BE2C (cell line): Measurements from ENCODE around the gene TYK2.

ENCODE experiments used
- DNase-seq: peaks from one replicate; pipeline ENCODE4 v3.0.0-alpha.2; 2020
- H3K27me3 ChIP-seq: fragments of 250-450 bp; sonication (Bioruptor Pico); 2 replicates; pipeline ENCODE4 v1.5.1; 2020; ENCODE audit warnings: mild to moderate bottlenecking
- H3K36me3 ChIP-seq: fragments of 250-450 bp; sonication (Bioruptor Pico); 2 replicates; pipeline ENCODE4 v1.5.1; 2020; ENCODE audit warnings: mild to moderate bottlenecking
- H3K4me1 ChIP-seq: fragments of 250-450 bp; sonication (Bioruptor Pico); 2 replicates; pipeline ENCODE4 v1.5.1; 2020
- H3K4me3 ChIP-seq: 2 replicates; pipeline ENCODE4 v1.5.1; 2011; ENCODE audit warnings: low read depth, low read length
- H3K9me3 ChIP-seq: fragments of 250-450 bp; sonication (Bioruptor Pico); 2 replicates; pipeline ENCODE4 v1.5.1; 2020
- TF ChIP-seq, protein P1 (sequence below): IDR thresholded peaks from 2 replicates; pipeline ENCODE4 v1.5.1; 2012; ENCODE audit warnings: mild to moderate bottlenecking, low read depth, low read length

Gene TYK2

DNA sequence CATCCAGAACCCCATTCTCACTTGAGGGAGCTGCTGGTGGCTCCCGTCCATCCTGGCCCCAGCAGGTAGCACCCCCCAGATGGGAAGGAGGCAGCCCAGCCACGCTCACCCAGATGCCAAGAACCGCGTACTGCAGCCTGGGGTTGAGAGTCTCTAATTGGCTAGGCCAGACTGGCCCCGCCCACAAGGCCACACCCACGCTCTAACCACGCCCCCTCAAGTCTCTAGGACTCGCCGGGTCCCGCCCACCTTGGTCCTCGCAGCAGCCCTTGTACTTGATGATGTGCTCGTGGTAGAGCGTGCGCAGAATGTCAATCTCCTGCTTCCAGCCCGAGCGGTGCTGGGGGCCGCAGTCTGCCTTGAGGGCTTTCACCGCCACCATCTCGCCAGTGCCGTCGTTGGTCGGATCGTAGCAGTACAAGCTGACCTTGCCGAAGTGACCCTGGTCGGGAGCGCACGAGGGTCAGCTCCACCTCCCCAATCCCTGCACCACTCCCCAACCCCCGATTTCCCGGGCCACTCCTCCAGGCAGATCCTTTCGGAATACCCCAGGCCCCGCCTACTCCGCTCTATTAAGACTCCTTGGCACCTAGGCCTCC, 26.5 kb downstream of the TYK2 start:
- no peaks in the 10 kb centered on the region for H3K27me3 ChIP-seq
- peak overlapping the region; percentile 67 for H3K4me3 ChIP-seq
- peaks cover 5% of the 10 kb centered on the region; the same call in 1 of the 2 replicates for H3K36me3 ChIP-seq
- DNase-seq: peak; percentile 99
- peaks cover 9% of the 10 kb centered on the region; the same call in 1 of the 2 replicates for H3K4me1 ChIP-seq
- TF ChIP-seq, protein P1, sequence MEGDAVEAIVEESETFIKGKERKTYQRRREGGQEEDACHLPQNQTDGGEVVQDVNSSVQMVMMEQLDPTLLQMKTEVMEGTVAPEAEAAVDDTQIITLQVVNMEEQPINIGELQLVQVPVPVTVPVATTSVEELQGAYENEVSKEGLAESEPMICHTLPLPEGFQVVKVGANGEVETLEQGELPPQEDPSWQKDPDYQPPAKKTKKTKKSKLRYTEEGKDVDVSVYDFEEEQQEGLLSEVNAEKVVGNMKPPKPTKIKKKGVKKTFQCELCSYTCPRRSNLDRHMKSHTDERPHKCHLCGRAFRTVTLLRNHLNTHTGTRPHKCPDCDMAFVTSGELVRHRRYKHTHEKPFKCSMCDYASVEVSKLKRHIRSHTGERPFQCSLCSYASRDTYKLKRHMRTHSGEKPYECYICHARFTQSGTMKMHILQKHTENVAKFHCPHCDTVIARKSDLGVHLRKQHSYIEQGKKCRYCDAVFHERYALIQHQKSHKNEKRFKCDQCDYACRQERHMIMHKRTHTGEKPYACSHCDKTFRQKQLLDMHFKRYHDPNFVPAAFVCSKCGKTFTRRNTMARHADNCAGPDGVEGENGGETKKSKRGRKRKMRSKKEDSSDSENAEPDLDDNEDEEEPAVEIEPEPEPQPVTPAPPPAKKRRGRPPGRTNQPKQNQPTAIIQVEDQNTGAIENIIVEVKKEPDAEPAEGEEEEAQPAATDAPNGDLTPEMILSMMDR: no peak
- no peaks in the 10 kb centered on the region for H3K9me3 ChIP-seq

- peak; percentile 99 for DNase-seq
- Histone ChIP-seq H3K36me3 (peaks cover 5% of the 10 kb centered on the region; the same call in 1 of the 2 replicates), H3K9me3 (no peaks in the 10 kb centered on the region), H3K27me3 (no peaks in the 10 kb centered on the region), H3K4me1 (peaks cover 9% of the 10 kb centered on the region; the same call in 1 of the 2 replicates), H3K4me3 (peak overlapping the region; percentile 67)
- TF ChIP-seq, protein P1: no peak
Observed at GRCh38 chr19:10352764-10353671, 27.4 kb downstream of the TYK2 start.

- Histone ChIP-seq H3K27me3 (no peaks in the 10 kb centered on the region), H3K36me3 (peaks cover 3% of the 10 kb centered on the region; the same call in 1 of the 2 replicates), H3K4me3 (no peak overlapping the region), H3K9me3 (no peaks in the 10 kb centered on the region), H3K4me1 (no peaks in the 10 kb centered on the region)
- TF ChIP-seq, protein P1: no peak
- DNase-seq: no peak
Observed at GRCh38 chr19:10346509-10346908, 33.9 kb downstream of the TYK2 start.

GRCh38 chr19:10344780-10345179, 35.6 kb downstream of the TYK2 start:
- no peaks in the 10 kb centered on the region for H3K9me3 ChIP-seq
- TF ChIP-seq, protein P1: no peak
- H3K4me3 ChIP-seq: no peak overlapping the region
- H3K36me3 ChIP-seq: no peaks in the 10 kb centered on the region
- H3K27me3 ChIP-seq: no peaks in the 10 kb centered on the region
- H3K4me1 ChIP-seq: no peaks in the 10 kb centered on the region
- DNase-seq: no peak

DNA sequence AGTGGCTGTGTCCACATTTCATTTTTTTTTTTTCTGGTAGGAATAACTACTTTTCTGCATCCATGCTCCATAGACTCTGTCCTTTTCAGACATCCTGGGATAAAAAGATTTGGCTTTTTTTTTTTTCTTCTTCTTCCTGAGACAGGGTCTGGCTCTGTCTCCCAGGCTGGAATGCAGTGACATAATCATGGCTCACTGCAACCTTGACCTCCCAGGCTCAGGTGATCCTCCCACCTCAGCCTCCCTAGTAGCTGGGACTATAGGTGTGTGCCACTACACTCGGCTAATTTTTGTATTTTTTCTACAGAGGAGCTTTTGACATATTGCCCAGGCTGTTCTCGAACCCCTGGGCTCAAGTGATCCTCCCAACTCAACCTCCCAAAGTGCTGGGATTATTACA, 36.9 kb downstream of the TYK2 start:
- no peak for DNase-seq
- no peaks in the 10 kb centered on the region for H3K36me3 ChIP-seq
- no peaks in the 10 kb centered on the region for H3K4me1 ChIP-seq
- TF ChIP-seq, protein P1: no peak
- no peaks in the 10 kb centered on the region for H3K9me3 ChIP-seq
- no peaks in the 10 kb centered on the region for H3K27me3 ChIP-seq
- no peak overlapping the region for H3K4me3 ChIP-seq

DNA sequence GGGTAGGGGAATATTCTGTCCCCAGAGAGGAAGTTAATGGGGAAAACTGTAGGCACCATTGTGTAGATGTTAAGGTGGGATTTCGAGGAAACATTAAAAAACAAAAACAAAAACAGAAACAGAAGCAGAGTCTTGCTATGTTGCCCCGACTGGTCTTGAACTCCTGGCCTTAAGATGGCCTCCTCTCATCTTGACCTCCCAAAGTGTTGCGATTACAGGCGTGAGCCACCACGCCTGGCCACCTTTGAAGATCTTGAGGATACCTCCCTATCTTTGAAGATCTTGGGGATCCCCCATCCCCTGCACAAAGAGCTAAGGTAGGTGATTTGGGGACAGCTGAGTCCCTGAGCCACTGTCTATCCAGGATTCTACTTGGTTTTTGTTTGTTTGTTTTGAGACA, 40.4 kb downstream of the TYK2 start:
- Histone ChIP-seq H3K4me3 (no peak overlapping the region), H3K9me3 (no peaks in the 10 kb centered on the region), H3K27me3 (no peaks in the 10 kb centered on the region), H3K36me3 (no peaks in the 10 kb centered on the region), H3K4me1 (no peaks in the 10 kb centered on the region)
- DNase-seq: no peak
- TF ChIP-seq, protein P1: no peak
